Measurements from ENCODE around the gene PEF1. TPM values are rescaled to one million over a fixed set of nuclear protein-coding genes. Genes with fewer than 3 reads are reported as not detected.

The PEF1 gene
- total RNA-seq, 2 donors from 2014 or later: 51.4 to 59.1 TPM

GRCh38 chr1:31598980-31599379, 45.7 kb downstream of the PEF1 start:
- Histone ChIP-seq H3K4me3 (ENCODE audit: low read length) (no peak overlapping the region), H3K27me3 (ENCODE audit: control insufficient read depth, insufficient read depth, low read length, poor library complexity, severe bottlenecking) (peaks cover 15% of the 10 kb centered on the region), H3K9ac (ENCODE audit: extremely low read depth, low read length, poor library complexity, severe bottlenecking) (no peak overlapping the region), H3K9me3 (ENCODE audit: control insufficient read depth, low read length) (no peaks in the 10 kb centered on the region), H3K27ac (ENCODE audit: low read depth, low read length) (no peak overlapping the region), H3K4me1 (ENCODE audit: control insufficient read depth, insufficient read depth, low read length) (no peaks in the 10 kb centered on the region), H3K36me3 (ENCODE audit: control insufficient read depth, insufficient read depth, low read length) (no peaks in the 10 kb centered on the region)
- Mint-ChIP-seq H3K9me3 (no peaks in the 10 kb centered on the region), H3K4me3 (no peak overlapping the region), H3K27ac (no peak overlapping the region), H3K4me1 (peaks cover 3% of the 10 kb centered on the region), H3K36me3 (ENCODE audit: low read depth) (no peaks in the 10 kb centered on the region), H3K27me3 (ENCODE audit: insufficient read depth) (peaks cover 10% of the 10 kb centered on the region)
- no peak for DNase-seq
- WGBS, 2 experiments (ENCODE audit: insufficient coverage in 1 of 2, insufficient read length in 1 of 2): 77 to 81% methylated on average over 5 to 6 of the region's 7 CpGs
- TF ChIP-seq, protein P1, sequence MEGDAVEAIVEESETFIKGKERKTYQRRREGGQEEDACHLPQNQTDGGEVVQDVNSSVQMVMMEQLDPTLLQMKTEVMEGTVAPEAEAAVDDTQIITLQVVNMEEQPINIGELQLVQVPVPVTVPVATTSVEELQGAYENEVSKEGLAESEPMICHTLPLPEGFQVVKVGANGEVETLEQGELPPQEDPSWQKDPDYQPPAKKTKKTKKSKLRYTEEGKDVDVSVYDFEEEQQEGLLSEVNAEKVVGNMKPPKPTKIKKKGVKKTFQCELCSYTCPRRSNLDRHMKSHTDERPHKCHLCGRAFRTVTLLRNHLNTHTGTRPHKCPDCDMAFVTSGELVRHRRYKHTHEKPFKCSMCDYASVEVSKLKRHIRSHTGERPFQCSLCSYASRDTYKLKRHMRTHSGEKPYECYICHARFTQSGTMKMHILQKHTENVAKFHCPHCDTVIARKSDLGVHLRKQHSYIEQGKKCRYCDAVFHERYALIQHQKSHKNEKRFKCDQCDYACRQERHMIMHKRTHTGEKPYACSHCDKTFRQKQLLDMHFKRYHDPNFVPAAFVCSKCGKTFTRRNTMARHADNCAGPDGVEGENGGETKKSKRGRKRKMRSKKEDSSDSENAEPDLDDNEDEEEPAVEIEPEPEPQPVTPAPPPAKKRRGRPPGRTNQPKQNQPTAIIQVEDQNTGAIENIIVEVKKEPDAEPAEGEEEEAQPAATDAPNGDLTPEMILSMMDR (conservative IDR thresholded peaks at IDR 0.05): no peak

DNA sequence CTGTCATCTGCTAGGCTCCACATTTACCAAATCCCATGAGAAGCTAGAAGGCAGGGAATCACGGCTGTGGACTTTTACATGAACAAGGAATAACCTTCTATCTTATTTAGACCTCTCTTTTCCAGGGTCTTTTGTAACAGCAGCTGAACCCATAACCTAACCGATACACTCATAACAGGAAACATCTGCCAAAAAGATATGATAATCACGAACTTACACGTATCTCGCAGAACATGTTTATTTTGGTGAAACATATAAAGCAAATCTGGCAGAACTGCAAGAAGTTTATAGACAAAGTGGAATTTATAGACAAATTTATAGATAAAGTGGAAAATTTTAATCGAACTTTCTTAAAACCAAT, 48.0 kb downstream of the PEF1 start:
- DNase-seq: no peak
- Histone ChIP-seq H3K36me3 (ENCODE audit: control insufficient read depth, insufficient read depth, low read length) (no peaks in the 10 kb centered on the region), H3K4me3 (ENCODE audit: low read length) (no peak overlapping the region), H3K27ac (ENCODE audit: low read depth, low read length) (no peak overlapping the region), H3K9me3 (ENCODE audit: control insufficient read depth, low read length) (no peaks in the 10 kb centered on the region), H3K4me1 (ENCODE audit: control insufficient read depth, insufficient read depth, low read length) (no peaks in the 10 kb centered on the region), H3K9ac (ENCODE audit: extremely low read depth, low read length, poor library complexity, severe bottlenecking) (no peak overlapping the region), H3K27me3 (ENCODE audit: control insufficient read depth, insufficient read depth, low read length, poor library complexity, severe bottlenecking) (peaks cover 7% of the 10 kb centered on the region)
- Mint-ChIP-seq H3K4me3 (no peak overlapping the region), H3K27ac (no peak overlapping the region), H3K9me3 (no peaks in the 10 kb centered on the region), H3K36me3 (ENCODE audit: low read depth) (no peaks in the 10 kb centered on the region), H3K4me1 (peaks cover 6% of the 10 kb centered on the region), H3K27me3 (ENCODE audit: insufficient read depth) (peaks cover 3% of the 10 kb centered on the region)
- 86 to 93% methylated on average over 6 of the region's 6 CpGs for WGBS, 2 experiments (ENCODE audit: insufficient coverage in 1 of 2, insufficient read length in 1 of 2)
- TF ChIP-seq, protein P1 (conservative IDR thresholded peaks at IDR 0.05): no peak

GRCh38 chr1:31595836-31596736, 48.6 kb downstream of the PEF1 start:
- Mint-ChIP-seq H3K4me1 (peaks cover 12% of the 10 kb centered on the region), H3K4me3 (no peak overlapping the region), H3K9me3 (no peaks in the 10 kb centered on the region), H3K27me3 (ENCODE audit: insufficient read depth) (peaks cover 6% of the 10 kb centered on the region), H3K27ac (no peak overlapping the region), H3K36me3 (ENCODE audit: low read depth) (no peaks in the 10 kb centered on the region)
- WGBS, 2 experiments (ENCODE audit: insufficient coverage in 1 of 2, insufficient read length in 1 of 2): 90 to 100% methylated on average over 4 of the region's 4 CpGs
- peaks cover under 1% of the 10 kb centered on the region for H3K4me1 ChIP-seq (ENCODE audit: control insufficient read depth, insufficient read depth, low read length)
- H3K4me3 ChIP-seq (ENCODE audit: low read length): no peak overlapping the region
- H3K36me3 ChIP-seq (ENCODE audit: control insufficient read depth, insufficient read depth, low read length): no peaks in the 10 kb centered on the region
- H3K27ac ChIP-seq (ENCODE audit: low read depth, low read length): no peak overlapping the region
- H3K9ac ChIP-seq (ENCODE audit: extremely low read depth, low read length, poor library complexity, severe bottlenecking): no peak overlapping the region
- TF ChIP-seq, protein P1 (conservative IDR thresholded peaks at IDR 0.05): no peak
- DNase-seq: no peak
- no peaks in the 10 kb centered on the region for H3K9me3 ChIP-seq (ENCODE audit: control insufficient read depth, low read length)
- H3K27me3 ChIP-seq (ENCODE audit: control insufficient read depth, insufficient read depth, low read length, poor library complexity, severe bottlenecking): peaks cover under 1% of the 10 kb centered on the region

All from endodermal cell (in vitro differentiated cells).